Astrocyte (in vitro differentiated cells and primary cell): ENCODE data around the gene XPO6.

Experiments used
- CTCF ChIP-seq: IDR thresholded peaks from 2 replicates; pipeline ENCODE4 v1.5.1; 2011; ENCODE audit warnings: low read depth, mild to moderate bottlenecking, inconsistent platforms, low read length, moderate library complexity; ENCODE audit not compliant: insufficient read depth
- EZH2 ChIP-seq: IDR thresholded peaks from 2 replicates; pipeline ENCODE4 v1.6.1; 2012; ENCODE audit warnings: mild to moderate bottlenecking, low read length, inconsistent platforms; ENCODE audit not compliant: insufficient read depth

- TF ChIP-seq CTCF (no peak), EZH2 (no peak)
These were observed 108.1 kb downstream of the XPO6 start for GRCh38 chr16:28103516-28104170.
